Gastroesophageal sphincter (tissue), 4 donors: Measurements from ENCODE around the gene PER2. TPM values are rescaled to one million over a fixed set of nuclear protein-coding genes. Genes with fewer than 3 reads are reported as not detected.

ENCODE experiments used
- ATAC-seq: fragments of 150-250 bp; one replicate; pipeline ENCODE4 v1.9.1; 2016; ENCODE audit warnings: mild to moderate bottlenecking, moderate library complexity
- H3K27ac ChIP-seq, 4 donors: fragments of 200-600 bp; sonication (generic) in 3 of 4; 1 replicate in 3 of 4; 2 replicates in 1 of 4; pipeline ENCODE4 v1.5.1; 2016 to 2019
- H3K27me3 ChIP-seq: fragments of 200-600 bp; sonication (generic); one replicate; pipeline ENCODE4 v1.5.1; 2019
- H3K36me3 ChIP-seq, 2 donors: fragments of 200-600 bp; sonication (generic); one replicate each; pipeline ENCODE4 v1.5.1; 2019; ENCODE audit warnings: control low read depth in 1 of 2
- H3K4me1 ChIP-seq, 3 donors: fragments of 200-600 bp; sonication (generic); 1 replicate in 2 of 3; 2 replicates in 1 of 3; pipeline ENCODE4 v1.5.1; 2016 to 2019; ENCODE audit warnings: control low read depth in 2 of 3
- H3K4me3 ChIP-seq, 2 donors: fragments of 200-600 bp; sonication (generic); one replicate each; pipeline ENCODE4 v1.5.1; 2019; ENCODE audit warnings: mild to moderate bottlenecking in 1 of 2, moderate library complexity in 1 of 2
- H3K9me3 ChIP-seq, 3 donors: fragments of 200-600 bp; sonication (generic); one replicate each; pipeline ENCODE4 v1.5.1; 2017 to 2019; ENCODE audit warnings: control low read depth in 2 of 3
- CTCF ChIP-seq, 4 experiments: fragments of 200-600 bp in 2 of 4; fragments of 450-650 bp in 2 of 4; sonication (generic) in 1 of 4; IDR thresholded peaks; one replicate each; pipeline ENCODE4 v1.5.1; 2017 to 2019; ENCODE audit warnings: antibody characterized with exemption in 4 of 4, mild to moderate bottlenecking in 2 of 4, moderate library complexity in 2 of 4
- EP300 ChIP-seq: sonication (generic); formaldehyde crosslinking; IDR thresholded peaks from one replicate; pipeline ENCODE4 v1.6.1; 2017; ENCODE audit warnings: antibody characterized with exemption, mild to moderate bottlenecking
- POLR2A ChIP-seq, 2 donors: fragments of 450-650 bp; IDR thresholded peaks; one replicate each; pipeline ENCODE4 v1.6.1; 2017; ENCODE audit warnings: antibody characterized with exemption in 2 of 2, mild to moderate bottlenecking in 2 of 2, moderate library complexity in 1 of 2
- POLR2AphosphoS5 ChIP-seq: sonication (generic); formaldehyde crosslinking; IDR thresholded peaks from one replicate; pipeline ENCODE4 v1.6.1; 2017; ENCODE audit warnings: antibody characterized with exemption
- WGBS, 2 donors: methylation state at CpG; one replicate each; pipeline ENCODE4 v1.1.5; 2018; ENCODE audit warnings: low coverage in 1 of 2; 5-methylcytosine and 5-hydroxymethylcytosine counted together
- total RNA-seq, 4 donors: library from RNA; depleted of rRNA; stranded (reverse); fragments of >200 nt; gene quantifications; one replicate each; pipeline ENCODE4 v1.1.0, GENCODE V29; 2016

PER2 gene
- total RNA-seq, 4 donors from 2014 or later: 8.7 to 20.5 (median 17.0) TPM

- Histone ChIP-seq H3K27me3 (no peaks in the 10 kb centered on the region), H3K4me3 (no peak overlapping the region), H3K4me1 (peaks cover 11 to 84% (median 46%) of the 10 kb centered on the region in 3 donors), H3K9me3 (no peaks in the 10 kb centered on the region), H3K36me3 (no peaks in the 10 kb centered on the region), H3K27ac (peak overlapping the region; percentile 79 to 99 (median 98))
- ATAC-seq: no peak
- 47 to 100% methylated on average over 2 to 3 of the region's 11 CpGs for WGBS, 2 donors
- TF ChIP-seq EP300: no peak
- TF ChIP-seq POLR2A (IDR thresholded peaks at IDR 0.05): no peak
- TF ChIP-seq POLR2AphosphoS5: no peak
Measured at GRCh38 chr2:238284802-238285515, 3.5 kb downstream of the PER2 start.

- peaks cover 11 to 89% (median 46%) of the 10 kb centered on the region in 3 donors for H3K4me1 ChIP-seq
- WGBS, 2 donors: 83 to 94% methylated on average over 7 to 13 of the region's 17 CpGs
- peak overlapping the region in 3 of 4 donors; percentile 24 to 98 (median 97) for H3K27ac ChIP-seq
- no peaks in the 10 kb centered on the region for H3K36me3 ChIP-seq
- TF ChIP-seq POLR2AphosphoS5: no peak
- no peak for TF ChIP-seq POLR2A (IDR thresholded peaks at IDR 0.05)
- TF ChIP-seq CTCF (IDR thresholded peaks at IDR 0.05): no peak
- TF ChIP-seq EP300: no peak
- no peaks in the 10 kb centered on the region for H3K27me3 ChIP-seq
- ATAC-seq: no peak
- no peak overlapping the region for H3K4me3 ChIP-seq
- H3K9me3 ChIP-seq: no peaks in the 10 kb centered on the region
Measured at GRCh38 chr2:238282861-238283738, 5.3 kb downstream of the PER2 start.

GRCh38 chr2:238281826-238282480 lies 6.5 kb downstream of the PER2 start:
- no peaks in the 10 kb centered on the region for H3K27me3 ChIP-seq
- ATAC-seq: no peak
- 62 to 68% methylated on average over 3 of the region's 13 CpGs for WGBS, 2 donors
- H3K27ac ChIP-seq: no peak overlapping the region
- no peaks in the 10 kb centered on the region for H3K9me3 ChIP-seq
- H3K4me1 ChIP-seq: peaks cover 9 to 79% (median 39%) of the 10 kb centered on the region in 3 donors
- H3K4me3 ChIP-seq: no peak overlapping the region
- H3K36me3 ChIP-seq: peaks cover 0 to 8% of the 10 kb centered on the region in 2 donors
- no peak for TF ChIP-seq EP300
- TF ChIP-seq POLR2AphosphoS5: no peak
- TF ChIP-seq CTCF (IDR thresholded peaks at IDR 0.05): no peak
- no peak for TF ChIP-seq POLR2A (IDR thresholded peaks at IDR 0.05)

- H3K36me3 ChIP-seq: peaks cover 0 to 25% of the 10 kb centered on the region in 2 donors
- no peaks in the 10 kb centered on the region for H3K9me3 ChIP-seq
- no peaks in the 10 kb centered on the region for H3K27me3 ChIP-seq
- TF ChIP-seq EP300 (no peak), CTCF (IDR thresholded peaks at IDR 0.05) (no peak), POLR2A (IDR thresholded peaks at IDR 0.05) (no peak), POLR2AphosphoS5 (no peak)
- WGBS, 2 donors: 90 to 92% methylated on average over 6 to 9 of the region's 12 CpGs
- peaks cover 6 to 62% (median 25%) of the 10 kb centered on the region in 3 donors for H3K4me1 ChIP-seq
- ATAC-seq: no peak
- no peak overlapping the region for H3K4me3 ChIP-seq
- H3K27ac ChIP-seq: no peak overlapping the region
Measured at GRCh38 chr2:238280083-238280825, 8.2 kb downstream of the PER2 start.
